Stimulated activated CD4-positive, alpha-beta T cell treated with anti-CD3 and anti-CD28 coated beads, Interleukin-12 subunit alpha, Interleukin-12 subunit beta, amount 100 ng/mL, for 24 hours (primary cell): ENCODE results near the gene DVL3.

Experiments
- DNase-seq, 2 experiments: peaks; one replicate each; pipeline ENCODE4 v3.0.0-alpha.2; 2020; ENCODE audit warnings: low read depth in 2 of 2

The DVL3 gene

GRCh38 chr3:184176377-184177330 is 21.5 kb downstream of the DVL3 start:
- DNase-seq: no peak

- DNase-seq: no peak
These were observed 22.2 kb downstream of the DVL3 start for GRCh38 chr3:184177331-184177731.

GRCh38 chr3:184177767-184178306 is 22.7 kb downstream of the DVL3 start:
- DNase-seq: no peak

- no peak for DNase-seq
These were observed 23.5 kb downstream of the DVL3 start for GRCh38 chr3:184178521-184179138.

- no peak for DNase-seq
These were observed 25.0 kb downstream of the DVL3 start for GRCh38 chr3:184180165-184180564.

GRCh38 chr3:184181596-184181995 is 26.4 kb downstream of the DVL3 start:
- DNase-seq: no peak

GRCh38 chr3:184183679-184184078 is 28.5 kb downstream of the DVL3 start:
- DNase-seq: no peak

GRCh38 chr3:184184546-184185230 is 29.5 kb downstream of the DVL3 start:
- no peak for DNase-seq

- peak; percentile 98 for DNase-seq
These were observed 30.4 kb downstream of the DVL3 start for GRCh38 chr3:184185461-184186183.

- no peak for DNase-seq
These were observed 31.2 kb downstream of the DVL3 start, which contains the start of gene ABCF3 for GRCh38 chr3:184186184-184186901. ABCF3 (plus strand) TSS chr3:184186199; CDS start chr3:184186208, 9 bp downstream.

GRCh38 chr3:184186902-184187207 is 31.7 kb downstream of the DVL3 start:
- no peak for DNase-seq

- DNase-seq: no peak
These were observed 32.9 kb downstream of the DVL3 start for GRCh38 chr3:184188080-184188479.

- DNase-seq: no peak
These were observed 34.2 kb downstream of the DVL3 start for GRCh38 chr3:184189421-184189820.

- DNase-seq: no peak
These were observed 37.7 kb downstream of the DVL3 start for GRCh38 chr3:184192889-184193288.

- no peak for DNase-seq
These were observed 38.9 kb downstream of the DVL3 start for GRCh38 chr3:184193991-184194539.

GRCh38 chr3:184196536-184196935 is 41.4 kb downstream of the DVL3 start:
- DNase-seq: no peak

GRCh38 chr3:184198509-184198908 is 43.3 kb downstream of the DVL3 start:
- no peak for DNase-seq

GRCh38 chr3:184200825-184201224 is 45.6 kb downstream of the DVL3 start:
- no peak for DNase-seq

GRCh38 chr3:184203526-184203925 is 48.3 kb downstream of the DVL3 start:
- no peak for DNase-seq

- DNase-seq: no peak
These were observed 54.2 kb downstream of the DVL3 start for GRCh38 chr3:184209146-184209923.
